ENCODE results near the gene NKD2. TPM values are rescaled to one million over a fixed set of nuclear protein-coding genes. Genes with fewer than 3 reads are reported as not detected.

Gene NKD2
- polyA plus RNA-seq, 1 of the 3 experiments (the other 2 are of a cell fraction): not detected

- TF ChIP-seq USF1 (IDR thresholded peaks at IDR 0.05; ENCODE audit: borderline replicate concordance, low read depth): no peak
Measured at GRCh38 chr5:999032-999501, 9.5 kb upstream of the NKD2 start (continued).

- H3K4me1 ChIP-seq (ENCODE audit: control insufficient read depth in 1 of 2, insufficient read depth in 2 of 2, low read depth in 1 of 2, low read length in 1 of 2): peaks cover 0 to 6% of the 10 kb centered on the region in 2 experiments; a peak in 1 of 4 replicates
- H3K27ac ChIP-seq (ENCODE audit: low read depth in 2 of 2, low read length in 1 of 2): no peak overlapping the region
- ChIA-PET POLR2A (no interaction called here), CTCF (interaction anchor here (1.1 to 2.5 kb wide), 2 partner anchors 141 to 811 kb away, joined by 3 to 9 read pairs; no protein-coding TSS in a partner anchor)
- H3K4me3 ChIP-seq (ENCODE audit: low read depth in 2 of 2, low read length in 1 of 2): no peak overlapping the region
- peaks cover 11% of the 10 kb centered on the region for H3K27me3 ChIP-seq (ENCODE audit: insufficient read depth)
- TF ChIP-seq EZH2phosphoT487 (IDR thresholded peaks at IDR 0.05; ENCODE audit: borderline replicate concordance, low read depth) (no peak), POLR2AphosphoS5 (IDR thresholded peaks at IDR 0.05; ENCODE audit: low read depth, low read length) (no peak), RXRA (IDR thresholded peaks at IDR 0.05; ENCODE audit: borderline replicate concordance, low read depth) (no peak), FOXM1 (IDR thresholded peaks at IDR 0.05; ENCODE audit: low read depth) (no peak), JUND (IDR thresholded peaks at IDR 0.05) (no peak), TCF12 (IDR thresholded peaks at IDR 0.05) (no peak), RCOR1 (IDR thresholded peaks at IDR 0.05; ENCODE audit: low read length) (no peak), MEF2A (IDR thresholded peaks at IDR 0.05; ENCODE audit: borderline replicate concordance, low read depth) (no peak), ZBTB33 (IDR thresholded peaks at IDR 0.05; ENCODE audit: borderline replicate concordance, low read depth) (no peak), CTCF (IDR thresholded peaks at IDR 0.05) (no peak), MXI1 (IDR thresholded peaks at IDR 0.05; ENCODE audit: low read depth, low read length) (no peak), GATA2 (CRISPR knock-in tag; IDR thresholded peaks at IDR 0.05) (no peak), YY1 (IDR thresholded peaks at IDR 0.05; ENCODE audit: low read depth) (no peak), NFIC (IDR thresholded peaks at IDR 0.05; ENCODE audit: borderline replicate concordance) (no peak), EP300 (IDR thresholded peaks at IDR 0.05; ENCODE audit: borderline replicate concordance in 1 of 2, low read depth in 1 of 2, low read length in 1 of 2) (no peak), TAF1 (IDR thresholded peaks at IDR 0.05; ENCODE audit: borderline replicate concordance, low read depth, low read length) (no peak)
- 26% methylated on average over 2 of the region's 5 CpGs for WGBS (ENCODE audit: low lambda C conversion rate)
- no peaks in the 10 kb centered on the region for H4K20me1 ChIP-seq (ENCODE audit: insufficient read depth)
- no peaks in the 10 kb centered on the region for H3F3A ChIP-seq (replicated peaks; ENCODE audit: insufficient read depth)
- no peak overlapping the region for H3K9ac ChIP-seq
- no peaks in the 10 kb centered on the region for H3K9me3 ChIP-seq
- H3K36me3 ChIP-seq (replicated peaks in 1 of 2; ENCODE audit: control insufficient read depth in 1 of 2, insufficient read depth in 2 of 2, low read length in 1 of 2): no peaks in the 10 kb centered on the region
- no peak overlapping the region for H2AFZ ChIP-seq (ENCODE audit: low read depth)
- H3K79me2 ChIP-seq (ENCODE audit: insufficient read depth): no peaks in the 10 kb centered on the region
- H3K9me2 ChIP-seq: no peaks in the 10 kb centered on the region
- DNase-seq: no peak
- H3K4me2 ChIP-seq: no peak overlapping the region
Measured at GRCh38 chr5:999724-1000123, 8.9 kb upstream of the NKD2 start.
